Ishikawa (cell line): ENCODE measurements around the gene NXPH3.

Experiments used
- CEBPB ChIP-seq: IDR thresholded peaks from 2 replicates; pipeline ENCODE4 v1.6.1; 2012
- CREB1 ChIP-seq: IDR thresholded peaks from 2 replicates; pipeline ENCODE4 v1.6.1; 2012; ENCODE audit warnings: low read depth
- EGR1 ChIP-seq: IDR thresholded peaks from 2 replicates; pipeline ENCODE4 v1.6.1; 2012
- EP300 ChIP-seq: IDR thresholded peaks from 2 replicates; pipeline ENCODE4 v1.6.1; 2012; ENCODE audit warnings: borderline replicate concordance
- FOXM1 ChIP-seq: IDR thresholded peaks from 2 replicates; pipeline ENCODE4 v1.6.1; 2012; ENCODE audit warnings: low read depth, borderline replicate concordance
- NFIC ChIP-seq: IDR thresholded peaks from 2 replicates; pipeline ENCODE4 v1.6.1; 2012
- RAD21 ChIP-seq: IDR thresholded peaks from 2 replicates; pipeline ENCODE4 v1.6.1; 2012; ENCODE audit warnings: low read depth
- TAF1 ChIP-seq: IDR thresholded peaks from 2 replicates; pipeline ENCODE4 v1.6.1; 2012; ENCODE audit warnings: low read depth, mild to moderate bottlenecking
- TCF12 ChIP-seq: IDR thresholded peaks from 2 replicates; pipeline ENCODE4 v1.6.1; 2012; ENCODE audit warnings: low read depth
- TEAD4 ChIP-seq: IDR thresholded peaks from 2 replicates; pipeline ENCODE4 v1.6.1; 2012
- YY1 ChIP-seq: IDR thresholded peaks from 2 replicates; pipeline ENCODE4 v1.6.1; 2012; ENCODE audit warnings: low read depth
- ZBTB7A ChIP-seq: IDR thresholded peaks from 2 replicates; pipeline ENCODE4 v1.6.1; 2012; ENCODE audit warnings: low read depth
- TF ChIP-seq, protein P1 (sequence below): IDR thresholded peaks from 2 replicates; pipeline ENCODE4 v1.6.1; 2012; ENCODE audit warnings: low read depth, mild to moderate bottlenecking
- TF ChIP-seq, protein P2 (sequence below): IDR thresholded peaks from 2 replicates; pipeline ENCODE4 v1.6.1; 2012
- TF ChIP-seq, protein P3 (sequence below): IDR thresholded peaks from 2 replicates; pipeline ENCODE4 v1.6.1; 2012

NXPH3 gene

DNA sequence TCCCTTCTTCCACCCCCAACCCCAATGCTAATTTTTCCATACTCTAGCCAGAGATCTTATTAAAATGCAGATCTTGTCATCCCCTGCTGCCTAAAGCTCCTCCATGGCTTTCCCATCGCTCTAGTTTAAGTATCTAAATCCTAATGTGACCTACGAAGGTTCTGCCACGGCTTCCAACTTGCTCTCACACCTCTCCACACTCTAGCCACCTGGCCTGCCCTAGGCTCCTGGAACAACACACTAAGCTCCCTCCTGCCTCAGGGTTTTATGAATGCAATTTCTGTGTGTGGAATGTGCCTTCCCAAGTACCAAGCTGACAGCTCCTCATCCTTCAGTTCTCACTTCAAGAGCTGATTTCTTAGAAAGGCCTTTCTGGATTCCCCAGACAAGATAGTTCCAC, 16.6 kb downstream of the NXPH3 start:
- no peak for TF ChIP-seq NFIC
- no peak for TF ChIP-seq TAF1
- TF ChIP-seq CEBPB, result no peak
- no peak for TF ChIP-seq EGR1
- TF ChIP-seq RAD21, result no peak
- TF ChIP-seq EP300, result no peak
- TF ChIP-seq CREB1, result no peak
- no peak for TF ChIP-seq TEAD4
- TF ChIP-seq TCF12, result no peak
- no peak for TF ChIP-seq FOXM1
- TF ChIP-seq, protein P1, sequence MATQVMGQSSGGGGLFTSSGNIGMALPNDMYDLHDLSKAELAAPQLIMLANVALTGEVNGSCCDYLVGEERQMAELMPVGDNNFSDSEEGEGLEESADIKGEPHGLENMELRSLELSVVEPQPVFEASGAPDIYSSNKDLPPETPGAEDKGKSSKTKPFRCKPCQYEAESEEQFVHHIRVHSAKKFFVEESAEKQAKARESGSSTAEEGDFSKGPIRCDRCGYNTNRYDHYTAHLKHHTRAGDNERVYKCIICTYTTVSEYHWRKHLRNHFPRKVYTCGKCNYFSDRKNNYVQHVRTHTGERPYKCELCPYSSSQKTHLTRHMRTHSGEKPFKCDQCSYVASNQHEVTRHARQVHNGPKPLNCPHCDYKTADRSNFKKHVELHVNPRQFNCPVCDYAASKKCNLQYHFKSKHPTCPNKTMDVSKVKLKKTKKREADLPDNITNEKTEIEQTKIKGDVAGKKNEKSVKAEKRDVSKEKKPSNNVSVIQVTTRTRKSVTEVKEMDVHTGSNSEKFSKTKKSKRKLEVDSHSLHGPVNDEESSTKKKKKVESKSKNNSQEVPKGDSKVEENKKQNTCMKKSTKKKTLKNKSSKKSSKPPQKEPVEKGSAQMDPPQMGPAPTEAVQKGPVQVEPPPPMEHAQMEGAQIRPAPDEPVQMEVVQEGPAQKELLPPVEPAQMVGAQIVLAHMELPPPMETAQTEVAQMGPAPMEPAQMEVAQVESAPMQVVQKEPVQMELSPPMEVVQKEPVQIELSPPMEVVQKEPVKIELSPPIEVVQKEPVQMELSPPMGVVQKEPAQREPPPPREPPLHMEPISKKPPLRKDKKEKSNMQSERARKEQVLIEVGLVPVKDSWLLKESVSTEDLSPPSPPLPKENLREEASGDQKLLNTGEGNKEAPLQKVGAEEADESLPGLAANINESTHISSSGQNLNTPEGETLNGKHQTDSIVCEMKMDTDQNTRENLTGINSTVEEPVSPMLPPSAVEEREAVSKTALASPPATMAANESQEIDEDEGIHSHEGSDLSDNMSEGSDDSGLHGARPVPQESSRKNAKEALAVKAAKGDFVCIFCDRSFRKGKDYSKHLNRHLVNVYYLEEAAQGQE, result no peak
- TF ChIP-seq ZBTB7A, result no peak
- TF ChIP-seq, protein P2, sequence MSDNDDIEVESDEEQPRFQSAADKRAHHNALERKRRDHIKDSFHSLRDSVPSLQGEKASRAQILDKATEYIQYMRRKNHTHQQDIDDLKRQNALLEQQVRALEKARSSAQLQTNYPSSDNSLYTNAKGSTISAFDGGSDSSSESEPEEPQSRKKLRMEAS, result no peak
- TF ChIP-seq, protein P3, sequence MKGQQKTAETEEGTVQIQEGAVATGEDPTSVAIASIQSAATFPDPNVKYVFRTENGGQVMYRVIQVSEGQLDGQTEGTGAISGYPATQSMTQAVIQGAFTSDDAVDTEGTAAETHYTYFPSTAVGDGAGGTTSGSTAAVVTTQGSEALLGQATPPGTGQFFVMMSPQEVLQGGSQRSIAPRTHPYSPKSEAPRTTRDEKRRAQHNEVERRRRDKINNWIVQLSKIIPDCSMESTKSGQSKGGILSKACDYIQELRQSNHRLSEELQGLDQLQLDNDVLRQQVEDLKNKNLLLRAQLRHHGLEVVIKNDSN, result no peak
- TF ChIP-seq YY1, result no peak

DNA sequence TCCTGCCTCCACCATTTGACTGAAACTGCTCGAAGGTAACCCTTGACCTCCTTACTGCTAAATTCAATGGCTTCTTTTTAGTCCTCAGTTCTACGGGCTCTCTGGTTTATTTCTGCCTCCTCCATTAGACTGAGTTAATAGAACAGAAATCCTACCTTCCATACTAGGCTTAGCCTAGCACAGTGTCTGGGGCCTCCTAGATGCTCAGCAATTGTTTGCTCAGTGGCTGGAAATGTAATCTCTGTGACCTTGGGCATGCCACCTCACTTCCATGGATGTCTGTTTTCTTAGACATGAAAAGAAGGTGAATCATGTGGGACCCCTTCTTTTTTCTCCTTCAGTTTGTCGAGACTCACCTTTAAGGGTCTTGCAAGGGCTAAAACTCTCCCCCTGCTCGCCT, 19.7 kb downstream of the NXPH3 start:
- TF ChIP-seq YY1 (no peak), ZBTB7A (no peak), RAD21 (no peak), FOXM1 (no peak), TAF1 (no peak), CREB1 (no peak), NFIC (no peak), EP300 (no peak), EGR1 (no peak), CEBPB (no peak), TCF12 (no peak)
- TF ChIP-seq, protein P3, result no peak
- TF ChIP-seq, protein P2, result no peak
- TF ChIP-seq, protein P1, result no peak

DNA sequence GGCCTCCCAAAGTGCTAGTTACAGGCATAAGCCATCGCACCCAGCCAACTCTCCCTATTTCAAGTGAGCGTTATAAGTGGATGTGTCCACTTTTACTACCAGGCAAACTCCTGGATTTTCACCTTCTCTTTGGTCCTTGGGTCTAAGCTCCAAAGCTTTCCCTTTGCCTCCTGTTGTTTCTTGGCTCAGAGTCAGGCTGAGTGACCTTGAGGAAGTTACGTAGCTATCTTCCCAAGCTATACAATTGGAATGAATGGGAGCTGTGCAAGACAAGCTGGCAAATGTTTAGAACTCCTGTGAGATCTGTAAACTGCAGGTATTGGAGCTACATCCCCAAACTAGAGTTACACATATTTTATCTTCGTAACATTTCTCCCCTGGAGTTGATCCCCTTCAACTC, 20.3 kb downstream of the NXPH3 start:
- TF ChIP-seq EGR1 (no peak), RAD21 (no peak), ZBTB7A (no peak), FOXM1 (no peak), CEBPB (no peak), EP300 (no peak)

DNA sequence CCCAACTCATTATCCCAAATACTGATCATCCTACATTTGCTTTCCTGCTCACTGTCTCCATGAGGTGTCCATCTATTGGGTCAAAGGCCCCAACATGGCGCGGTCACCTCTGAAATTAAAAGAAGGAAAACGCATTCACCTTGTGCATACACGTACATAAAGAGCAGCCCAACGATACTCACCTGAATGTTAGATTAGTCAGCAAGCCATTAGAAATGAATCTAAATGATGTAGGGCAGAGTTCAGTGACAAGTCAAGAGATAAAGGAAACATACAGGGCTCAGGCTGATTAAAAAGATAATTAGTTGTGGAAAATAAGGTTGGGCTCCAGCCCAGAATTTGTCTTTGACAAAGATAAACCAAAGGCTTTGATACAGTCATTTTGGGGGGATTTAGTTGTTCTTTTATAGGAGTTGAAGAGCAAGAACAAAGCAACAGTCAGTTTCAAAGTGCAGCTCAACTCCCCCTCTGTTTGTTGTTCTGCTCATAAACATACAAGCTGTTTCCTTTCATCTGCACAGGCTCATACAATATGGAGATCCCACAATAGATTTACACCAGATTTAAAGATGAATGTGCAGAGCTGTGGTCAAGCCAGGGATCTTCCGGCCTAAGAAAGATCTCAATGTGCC, 21.1 kb downstream of the NXPH3 start:
- TF ChIP-seq, protein P2, result no peak
- TF ChIP-seq YY1 (no peak), TEAD4 (no peak), EP300 (no peak), FOXM1 (no peak), CREB1 (no peak), EGR1 (no peak), TCF12 (no peak), CEBPB (no peak), RAD21 (no peak), ZBTB7A (no peak), TAF1 (no peak), NFIC (no peak)
- TF ChIP-seq, protein P3, result no peak
- TF ChIP-seq, protein P1, result no peak
